Mesenchymal stem cell (in vitro differentiated cells and primary cell): ENCODE measurements around the gene PNMA3. TPM values are rescaled to one million over a fixed set of nuclear protein-coding genes. Genes with fewer than 3 reads are reported as not detected.
"Not testable (repeated sequence)": the region's sequence is repeated elsewhere in the genome, so short reads cannot be mapped to it uniquely, and the experiment has no call there.

Experiments used
- DNase-seq: peaks from one replicate; pipeline ENCODE4 v3.0.0-alpha.2; 2013
- H2AFZ ChIP-seq: one replicate; pipeline ENCODE4 v1.6.1; 2013; ENCODE audit warnings: low read depth, mild to moderate bottlenecking, control low read depth, inconsistent platforms, low read length, moderate library complexity
- H2AK5ac ChIP-seq: 2 replicates; pipeline ENCODE4 v1.6.1; 2013; ENCODE audit warnings: low read length, moderate library complexity, mild to moderate bottlenecking, inconsistent platforms; ENCODE audit not compliant: severe bottlenecking
- H2BK120ac ChIP-seq: one replicate; pipeline ENCODE4 v1.6.1; 2013; ENCODE audit warnings: low read depth, mild to moderate bottlenecking, inconsistent platforms, low read length, moderate library complexity
- H2BK12ac ChIP-seq, 2 experiments: one replicate each; pipeline ENCODE4 v1.6.1; 2013; ENCODE audit warnings: inconsistent platforms in 2 of 2, low read length in 2 of 2, mild to moderate bottlenecking in 2 of 2, moderate library complexity in 2 of 2, control low read depth in 1 of 2
- H2BK15ac ChIP-seq: one replicate; pipeline ENCODE4 v1.6.1; 2013; ENCODE audit warnings: mild to moderate bottlenecking, low read depth, inconsistent platforms; ENCODE audit not compliant: poor library complexity, severe bottlenecking
- H2BK5ac ChIP-seq: 2 replicates; pipeline ENCODE4 v1.6.1; 2013; ENCODE audit warnings: low read depth, mild to moderate bottlenecking, low read length, control low read depth, inconsistent platforms; ENCODE audit not compliant: poor library complexity, severe bottlenecking
- H3K14ac ChIP-seq, 2 experiments: one replicate each; pipeline ENCODE4 v1.6.1; 2013; ENCODE audit warnings: inconsistent platforms in 2 of 2, low read length in 2 of 2, control low read depth in 1 of 2, mild to moderate bottlenecking in 1 of 2, moderate library complexity in 1 of 2
- H3K18ac ChIP-seq, 2 experiments: one replicate each; pipeline ENCODE4 v1.6.1; 2013; ENCODE audit warnings: inconsistent platforms in 2 of 2, low read length in 2 of 2, control low read depth in 1 of 2, low read depth in 1 of 2, mild to moderate bottlenecking in 1 of 2
- H3K23ac ChIP-seq, 2 experiments: one replicate each; pipeline ENCODE4 v1.6.1; 2013; ENCODE audit warnings: inconsistent platforms in 2 of 2, low read length in 2 of 2, mild to moderate bottlenecking in 2 of 2, moderate library complexity in 2 of 2, control low read depth in 1 of 2
- H3K27ac ChIP-seq: 2 replicates; pipeline ENCODE4 v1.5.1; 2013; ENCODE audit warnings: mild to moderate bottlenecking, moderate library complexity, low read length, control low read depth, inconsistent platforms; ENCODE audit not compliant: poor library complexity, severe bottlenecking
- H3K27me3 ChIP-seq, 2 experiments: 2 replicates each; pipeline versions ENCODE4 v1.6.1 to v1.7.0; 2013; ENCODE audit warnings: low read length in 2 of 2, mild to moderate bottlenecking in 2 of 2, moderate library complexity in 2 of 2, control low read depth in 1 of 2, inconsistent platforms in 1 of 2; ENCODE audit not compliant: control insufficient read depth in 1 of 2, insufficient read depth in 1 of 2
- H3K36me3 ChIP-seq, 2 experiments: 2 replicates each; pipeline versions ENCODE4 v1.6.1 to v1.7.0; 2013; ENCODE audit warnings: low read length in 2 of 2, control low read depth in 1 of 2, inconsistent platforms in 1 of 2, low read depth in 1 of 2, mild to moderate bottlenecking in 1 of 2; ENCODE audit not compliant: insufficient read depth in 2 of 2, control insufficient read depth in 1 of 2
- H3K4ac ChIP-seq, 2 experiments: one replicate each; pipeline ENCODE4 v1.6.1; 2013; ENCODE audit warnings: inconsistent platforms in 2 of 2, low read length in 2 of 2, mild to moderate bottlenecking in 2 of 2, moderate library complexity in 2 of 2, control low read depth in 1 of 2, low read depth in 1 of 2
- H3K4me1 ChIP-seq: 2 replicates; pipeline ENCODE4 v1.6.1; 2013; ENCODE audit warnings: low read depth, low read length, control low read depth; ENCODE audit not compliant: control insufficient read depth, insufficient read depth
- H3K4me2 ChIP-seq: 2 replicates; pipeline ENCODE4 v1.6.1; 2013; ENCODE audit warnings: low read length, mild to moderate bottlenecking, inconsistent platforms; ENCODE audit not compliant: poor library complexity, severe bottlenecking
- H3K4me3 ChIP-seq, 2 experiments: 2 replicates each; pipeline versions ENCODE4 v1.5.1 to v1.7.0; 2013; ENCODE audit warnings: low read length in 2 of 2, mild to moderate bottlenecking in 2 of 2, control low read depth in 1 of 2, low read depth in 1 of 2; ENCODE audit not compliant: insufficient read depth in 1 of 2
- H3K79me1 ChIP-seq: replicated peaks from 2 replicates; pipeline ENCODE4 v1.6.1; 2013; ENCODE audit warnings: mild to moderate bottlenecking, control low read depth, low read length, inconsistent platforms; ENCODE audit not compliant: poor library complexity, severe bottlenecking
- H3K9ac ChIP-seq: 2 replicates; pipeline ENCODE4 v1.7.0; 2013; ENCODE audit warnings: mild to moderate bottlenecking, low read length, moderate library complexity
- H3K9me3 ChIP-seq: 2 replicates; pipeline ENCODE4 v1.7.0; 2013; ENCODE audit warnings: mild to moderate bottlenecking, low read length; ENCODE audit not compliant: control insufficient read depth
- H4K8ac ChIP-seq: one replicate; pipeline ENCODE4 v1.6.1; 2013; ENCODE audit warnings: inconsistent platforms, mild to moderate bottlenecking, low read length, moderate library complexity
- H4K91ac ChIP-seq: one replicate; pipeline ENCODE4 v1.6.1; 2013; ENCODE audit warnings: mild to moderate bottlenecking, low read length, inconsistent platforms
- WGBS: methylation state at CpG from one replicate; pipeline ENCODE4 v1.1.7; 2013; ENCODE audit warnings: mixed read lengths; 5-methylcytosine and 5-hydroxymethylcytosine counted together
- small RNA-seq: library from polyadenylated mRNA; stranded (forward); fragments of <200 nt; extraction: miRNeasy Mini kit (QIAGEN cat#:217004); gene quantifications from one replicate; pipeline ENCODE3, GENCODE V24; 2013; ENCODE audit warnings: low read depth

The PNMA3 gene

GRCh38 chrX:153106092-153106801 is 50.0 kb downstream of the PNMA3 start:
- WGBS, result no CpG with 5 or more reads among the region's 12 CpGs
- not testable (repeated sequence) for H3K27me3 ChIP-seq, H3K4me3 ChIP-seq, H2BK15ac ChIP-seq, H3K4me2 ChIP-seq, H4K8ac ChIP-seq, DNase-seq, H3K18ac ChIP-seq, H2BK12ac ChIP-seq, H3K36me3 ChIP-seq, H4K91ac ChIP-seq, H3K4me1 ChIP-seq, H2BK120ac ChIP-seq, H3K14ac ChIP-seq, H3K9ac ChIP-seq, H3K79me1 ChIP-seq, H3K27ac ChIP-seq, H2AK5ac ChIP-seq, H3K4ac ChIP-seq, H3K23ac ChIP-seq, H2BK5ac ChIP-seq, H2AFZ ChIP-seq
- H3K9me3 ChIP-seq, result peaks cover 37% of the 10 kb centered on the region

Small RNA genes within 50 kb of the gene (small RNA-seq; reads per million reads assigned to genes)
- gene AC243428.1, result not detected
